HUES6 (cell line): ENCODE measurements around the gene METTL1.

Source experiments
- H3K27ac ChIP-seq: 2 replicates; pipeline ENCODE4 v1.7.0; 2013; ENCODE audit warnings: low read depth, mild to moderate bottlenecking, low read length, inconsistent platforms
- H3K27me3 ChIP-seq: 2 replicates; pipeline ENCODE4 v1.6.1; 2013; ENCODE audit warnings: low read length; ENCODE audit not compliant: control insufficient read depth, insufficient read depth
- H3K36me3 ChIP-seq: 2 replicates; pipeline ENCODE4 v1.6.1; 2013; ENCODE audit warnings: low read length; ENCODE audit not compliant: control insufficient read depth, insufficient read depth
- H3K4me1 ChIP-seq: 2 replicates; pipeline ENCODE4 v1.6.1; 2013; ENCODE audit warnings: low read length; ENCODE audit not compliant: control insufficient read depth, insufficient read depth
- H3K4me3 ChIP-seq: 2 replicates; pipeline ENCODE4 v1.5.1; 2013; ENCODE audit warnings: low read depth, low read length
- H3K9ac ChIP-seq: one replicate; pipeline ENCODE4 v1.6.1; 2013; ENCODE audit warnings: mild to moderate bottlenecking, low read length
- H3K9me3 ChIP-seq: 2 replicates; pipeline ENCODE4 v1.6.1; 2013; ENCODE audit warnings: low read depth, low read length; ENCODE audit not compliant: control insufficient read depth, insufficient read depth

The METTL1 gene

DNA sequence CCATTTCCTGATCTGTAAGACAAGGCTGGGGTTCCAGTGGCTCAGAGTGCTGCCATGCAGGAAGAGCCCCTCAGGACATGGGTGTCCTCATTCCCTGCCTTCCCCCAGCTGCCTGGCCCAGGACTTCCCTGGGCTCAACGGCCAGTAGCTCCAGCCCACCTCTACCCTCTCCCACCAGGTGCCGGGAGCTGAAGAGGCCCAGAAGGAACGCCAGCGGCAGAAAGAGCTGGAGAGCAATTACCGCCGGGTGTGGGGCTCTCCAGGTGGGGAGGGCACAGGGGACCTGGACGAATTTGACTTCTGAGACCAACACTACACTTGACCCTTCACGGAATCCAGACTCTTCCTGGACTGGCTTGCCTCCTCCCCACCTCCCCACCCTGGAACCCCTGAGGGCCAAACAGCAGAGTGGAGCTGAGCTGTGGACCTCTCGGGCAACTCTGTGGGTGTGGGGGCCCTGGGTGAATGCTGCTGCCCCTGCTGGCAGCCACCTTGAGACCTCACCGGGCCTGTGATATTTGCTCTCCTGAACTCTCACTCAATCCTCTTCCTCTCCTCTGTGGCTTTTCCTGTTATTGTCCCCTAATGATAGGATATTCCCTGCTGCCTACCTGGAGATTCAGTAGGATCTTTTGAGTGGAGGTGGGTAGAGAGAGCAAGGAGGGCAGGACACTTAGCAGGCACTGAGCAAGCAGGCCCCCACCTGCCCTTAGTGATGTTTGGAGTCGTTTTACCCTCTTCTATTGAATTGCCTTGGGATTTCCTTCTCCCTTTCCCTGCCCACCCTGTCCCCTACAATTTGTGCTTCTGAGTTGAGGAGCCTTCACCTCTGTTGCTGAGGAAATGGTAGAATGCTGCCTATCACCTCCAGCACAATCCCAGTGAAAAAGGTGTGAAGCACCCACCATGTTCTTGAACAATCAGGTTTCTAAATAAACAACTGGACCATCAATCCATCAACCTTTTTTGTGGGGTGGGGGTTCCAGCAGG, 51.0 kb downstream of the METTL1 start:
- no peaks in the 10 kb centered on the region for H3K4me1 ChIP-seq
- no peak overlapping the region for H3K27ac ChIP-seq
- H3K9me3 ChIP-seq: no peaks in the 10 kb centered on the region
- H3K36me3 ChIP-seq: peaks cover 45% of the 10 kb centered on the region
- H3K4me3 ChIP-seq: no peak overlapping the region
- no peak overlapping the region for H3K9ac ChIP-seq
- peaks cover 32% of the 10 kb centered on the region for H3K27me3 ChIP-seq

DNA sequence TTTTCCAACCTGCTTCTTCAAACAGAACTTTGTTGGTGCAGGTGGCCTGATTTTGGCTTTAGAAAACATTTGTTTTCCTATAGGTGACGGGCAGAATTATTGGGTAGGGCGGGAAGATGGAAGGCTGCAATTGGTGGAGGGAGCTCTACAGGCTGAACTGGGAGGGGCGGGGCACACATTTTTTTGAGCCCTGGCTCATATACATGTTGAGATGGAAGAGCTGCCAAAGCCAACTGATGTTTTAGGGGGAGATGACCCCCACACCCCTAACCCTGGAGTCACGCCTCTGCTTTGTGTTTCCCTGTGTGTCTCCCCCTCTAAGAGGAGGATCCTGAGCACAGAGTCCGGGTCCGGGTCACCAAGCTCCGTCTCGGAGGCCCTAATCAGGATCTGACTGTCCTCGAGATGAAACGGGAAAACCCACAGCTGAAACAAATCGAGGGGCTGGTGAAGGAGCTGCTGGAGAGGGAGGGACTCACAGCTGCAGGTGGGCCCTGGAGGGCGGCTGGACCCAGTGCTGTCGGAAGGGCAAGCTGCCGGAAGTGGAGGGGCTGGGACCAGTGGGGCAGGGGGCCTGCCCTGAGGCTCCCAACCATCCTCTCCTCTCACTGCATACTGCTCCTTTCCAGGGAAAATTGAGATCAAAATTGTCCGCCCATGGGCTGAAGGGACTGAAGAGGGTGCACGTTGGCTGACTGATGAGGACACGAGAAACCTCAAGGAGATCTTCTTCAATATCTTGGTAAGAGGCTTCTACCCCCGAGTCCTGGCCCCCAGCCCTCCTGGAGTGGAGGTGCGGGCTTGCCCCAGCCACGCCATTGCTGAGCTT, 51.9 kb downstream of the METTL1 start:
- no peaks in the 10 kb centered on the region for H3K4me1 ChIP-seq
- peaks cover 48% of the 10 kb centered on the region for H3K36me3 ChIP-seq

DNA sequence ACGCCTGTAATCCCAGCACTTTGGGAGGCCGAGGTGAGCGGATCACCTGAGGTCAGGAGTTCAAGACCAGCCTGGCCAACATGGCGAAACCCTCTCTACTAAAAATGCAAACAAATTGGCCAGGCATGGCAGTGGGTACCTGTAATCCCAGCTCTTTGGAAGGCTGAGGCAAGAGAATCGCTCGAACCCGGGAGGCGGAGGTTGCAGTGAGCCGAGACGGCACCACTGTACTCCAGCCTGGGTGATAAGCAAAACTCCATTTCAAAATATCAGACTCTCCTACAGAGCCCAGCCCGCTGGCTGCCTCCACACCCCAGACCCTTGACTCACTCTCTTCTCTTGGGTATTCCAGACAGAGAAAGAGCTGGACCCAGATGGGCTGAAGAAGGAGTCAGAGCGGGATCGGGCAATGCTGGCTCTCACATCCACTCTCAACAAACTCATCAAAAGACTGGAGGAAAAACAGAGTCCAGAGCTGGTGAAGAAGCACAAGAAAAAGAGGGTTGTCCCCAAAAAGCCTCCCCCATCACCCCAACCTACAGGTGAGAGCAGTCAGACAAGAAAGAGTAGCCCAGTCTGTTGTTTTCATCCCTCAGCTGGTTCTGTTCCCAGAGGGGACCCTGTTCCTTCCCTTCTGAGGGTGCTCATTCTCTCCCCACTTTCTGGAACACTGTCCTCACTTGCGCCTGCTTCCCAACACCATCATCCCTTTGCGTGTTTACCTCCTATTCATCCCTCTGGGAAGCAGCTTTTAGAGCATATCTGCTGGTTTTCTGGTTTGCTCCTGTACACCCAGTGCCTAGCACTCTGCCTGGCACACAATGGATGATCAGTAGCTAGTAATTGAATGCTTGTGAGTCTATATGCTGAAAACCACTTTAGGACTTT, 53.0 kb downstream of the METTL1 start:
- Histone ChIP-seq H3K27me3 (peaks cover 13% of the 10 kb centered on the region), H3K9me3 (no peaks in the 10 kb centered on the region), H3K27ac (no peak overlapping the region), H3K4me3 (no peak overlapping the region), H3K9ac (no peak overlapping the region), H3K36me3 (peaks cover 48% of the 10 kb centered on the region), H3K4me1 (no peaks in the 10 kb centered on the region)

More for the DNA sequence above, 51.9 kb downstream of the METTL1 start:
- Histone ChIP-seq H3K9me3 (no peaks in the 10 kb centered on the region), H3K27me3 (peaks cover 24% of the 10 kb centered on the region), H3K4me3 (no peak overlapping the region), H3K9ac (no peak overlapping the region), H3K27ac (no peak overlapping the region)
